GM12878 (cell line): ENCODE results near the gene SPAG16. TPM values are rescaled to one million over a fixed set of nuclear protein-coding genes. Genes with fewer than 3 reads are reported as not detected.

Source experiments
- ATAC-seq: fragments of 200-7000 bp; cut with Tn5 transposase; 3 replicates; pipeline ENCODE4 v1.9.1; 2020; ENCODE audit warnings: mild to moderate bottlenecking, moderate library complexity
- BruUV-seq: library from RNA; stranded (reverse); fragments of 400-500 nt; replicated peaks from 2 replicates; lab custom pipeline; 2021; lab: Mats Ljungman, UMichigan
- CTCF ChIA-PET: fragments of 300-600 bp; sonication (Branson Sonifier 250); formaldehyde crosslinking; extraction: SDS; loops from one replicate; lab custom pipeline; 2021; ENCODE audit warnings: inconsistent platforms; lab: Yijun Ruan, JAX
- POLR2A ChIA-PET: fragments of 350-600 bp; formaldehyde crosslinking; extraction: SDS; loops from one replicate; lab custom pipeline; 2021; ENCODE audit warnings: inconsistent platforms; lab: Charles Lee
- RAD21 ChIA-PET: fragments of 300-600 bp; sonication (Branson Sonifier 250); formaldehyde crosslinking; loops from one replicate; lab custom pipeline; 2023; ENCODE audit warnings: antibody characterized with exemption; ENCODE audit not compliant: unreplicated experiment; lab: Charles Lee
- SMC1A ChIA-PET: fragments of 300-600 bp; sonication (Branson Sonifier 250); formaldehyde crosslinking; loops from one replicate; lab custom pipeline; 2023; ENCODE audit not compliant: unreplicated experiment, uncharacterized antibody; lab: Charles Lee
- DNase-seq: peaks from one replicate; pipeline ENCODE4 v3.0.0-alpha.2; 2011; ENCODE audit warnings: low read depth, low spot score
- FAIRE-seq: peaks from 3 replicates; lab custom pipeline; 2011; peaks lifted over from hg19 to GRCh38; lab: Jason Lieb, UNC
- H2AFZ ChIP-seq: 2 replicates; pipeline ENCODE4 v1.6.0; 2011; ENCODE audit warnings: low read depth, low read length, control low read depth; ENCODE audit not compliant: control insufficient read depth
- H3K27ac ChIP-seq: 2 replicates; pipeline ENCODE4 v1.5.1; 2011; ENCODE audit warnings: control low read depth; ENCODE audit not compliant: control insufficient read depth, insufficient read depth
- H3K27me3 ChIP-seq, 2 experiments: replicated peaks in 1 of 2; 2 replicates each; pipeline versions ENCODE4 v1.6.0 to v1.6.1; 2011; ENCODE audit warnings: low read length in 1 of 2; ENCODE audit not compliant: control insufficient read depth in 2 of 2, insufficient read depth in 2 of 2
- H3K36me3 ChIP-seq, 2 experiments: 2 replicates each; pipeline ENCODE4 v1.5.1; 2011; ENCODE audit warnings: low read length in 1 of 2; ENCODE audit not compliant: control insufficient read depth in 2 of 2, insufficient read depth in 2 of 2
- H3K4me1 ChIP-seq: 2 replicates; pipeline ENCODE4 v1.6.1; 2011; ENCODE audit warnings: mild to moderate bottlenecking, low read length, moderate library complexity, mixed read lengths; ENCODE audit not compliant: control insufficient read depth, insufficient read depth
- H3K4me2 ChIP-seq: 2 replicates; pipeline ENCODE4 v1.6.0; 2011; ENCODE audit warnings: control low read depth; ENCODE audit not compliant: control insufficient read depth, insufficient read depth
- H3K4me3 ChIP-seq: fragments of 200-600 bp; sonication (generic); 2 replicates; pipeline ENCODE4 v1.5.1; 2016
- H3K79me2 ChIP-seq: 2 replicates; pipeline ENCODE4 v1.6.0; 2011; ENCODE audit warnings: low read length; ENCODE audit not compliant: control insufficient read depth, insufficient read depth
- H3K9ac ChIP-seq: 2 replicates; pipeline ENCODE4 v1.8.0; 2011; ENCODE audit warnings: low read length, control low read depth, mixed read lengths; ENCODE audit not compliant: control insufficient read depth, insufficient read depth
- H3K9me3 ChIP-seq: replicated peaks from 3 replicates; pipeline ENCODE4 v1.5.1; 2011; ENCODE audit warnings: mild to moderate bottlenecking, low read length; ENCODE audit not compliant: control insufficient read depth, insufficient read depth
- H4K20me1 ChIP-seq: 2 replicates; pipeline ENCODE4 v1.6.0; 2011; ENCODE audit not compliant: control insufficient read depth, insufficient read depth
- ASH2L ChIP-seq: fragments of 300-600, 200-600 bp; sonication (generic); IDR thresholded peaks from 2 replicates; pipeline ENCODE4 v1.6.1; 2017; ENCODE audit warnings: low read depth, mild to moderate bottlenecking, borderline replicate concordance
- CEBPB ChIP-seq, 2 experiments: fragments of 150-350 bp in 1 of 2; IDR thresholded peaks; 2 replicates each; pipeline ENCODE4 v1.6.1; 2012 to 2014; ENCODE audit warnings: low read depth in 2 of 2, low read length in 2 of 2, borderline replicate concordance in 1 of 2, inconsistent platforms in 1 of 2
- CHD2 ChIP-seq: IDR thresholded peaks from 2 replicates; pipeline ENCODE4 v1.6.1; 2011; ENCODE audit warnings: low read depth, low read length, improper control_type of control experiment, borderline replicate concordance
- EP300 ChIP-seq, 2 experiments: fragments of 150-350 bp in 1 of 2; IDR thresholded peaks; 2 replicates each; pipeline ENCODE4 v1.6.1; 2011 to 2012; ENCODE audit warnings: low read depth in 2 of 2, low read length in 2 of 2, borderline replicate concordance in 1 of 2, improper control_type of control experiment in 1 of 2, inconsistent platforms in 1 of 2; ENCODE audit not compliant: control insufficient read depth in 1 of 2
- KLF5 ChIP-seq: fragments of 450-650 bp; IDR thresholded peaks from 2 replicates; pipeline ENCODE4 v1.6.1; 2014; ENCODE audit warnings: mild to moderate bottlenecking; ENCODE audit not compliant: partially characterized antibody
- LARP7 ChIP-seq: fragments of 450-650 bp; IDR thresholded peaks from 2 replicates; pipeline ENCODE4 v1.6.1; 2017; ENCODE audit warnings: mild to moderate bottlenecking
- MTA3 ChIP-seq: IDR thresholded peaks from 2 replicates; pipeline ENCODE4 v1.6.1; 2012; ENCODE audit warnings: low read length, inconsistent platforms, borderline replicate concordance
- PAX5 ChIP-seq: IDR thresholded peaks from 2 replicates; pipeline ENCODE4 v1.6.1; 2011; ENCODE audit warnings: low read depth, low read length, borderline replicate concordance
- PML ChIP-seq: IDR thresholded peaks from 2 replicates; pipeline ENCODE4 v1.6.1; 2012; ENCODE audit warnings: low read length, inconsistent platforms
- POLR2AphosphoS2 ChIP-seq: IDR thresholded peaks from 2 replicates; pipeline ENCODE4 v1.6.1; 2011; ENCODE audit warnings: low read depth, mild to moderate bottlenecking, low read length, improper control_type of control experiment, moderate library complexity
- TBL1XR1 ChIP-seq: IDR thresholded peaks from 2 replicates; pipeline ENCODE4 v1.6.1; 2012; ENCODE audit warnings: low read depth, low read length, improper control_type of control experiment
- WRNIP1 ChIP-seq: IDR thresholded peaks from 2 replicates; pipeline ENCODE4 v1.6.1; 2011; ENCODE audit warnings: low read depth, low read length, improper control_type of control experiment, borderline replicate concordance
- ZBTB4 ChIP-seq: fragments of 450-650 bp; formaldehyde crosslinking; IDR thresholded peaks from 2 replicates; pipeline ENCODE4 v1.4.0; 2022; ENCODE audit warnings: mild to moderate bottlenecking, moderate library complexity
- ZNF274 ChIP-seq: IDR thresholded peaks from one replicate; pipeline ENCODE4 v1.8.0; 2011; ENCODE audit not compliant: insufficient read length, insufficient read depth
- ZZZ3 ChIP-seq: IDR thresholded peaks from 2 replicates; pipeline ENCODE4 v1.6.1; 2011; ENCODE audit warnings: low read depth; ENCODE audit not compliant: control insufficient read depth, insufficient read length
- WGBS: methylation state at CpG from one replicate; pipeline ENCODE4 v1.1.6; 2016; ENCODE audit warnings: low lambda C conversion rate; ENCODE audit not compliant: insufficient replicate concordance, insufficient coverage; ENCODE audit errors: missing lambda C conversion rate; 5-methylcytosine and 5-hydroxymethylcytosine counted together
- in situ Hi-C: fragments of 300-500 bp; cut with MboI; formaldehyde crosslinking; loops from 9 replicates; pipeline ENCODE4 v1.14.3; 2018; ENCODE audit warnings: mixed read lengths
- intact Hi-C: fragments of 100-400 bp; cut with micrococcal nuclease; formaldehyde crosslinking; loops from one replicate; pipeline ENCODE4 v1.14.2; 2022; ENCODE audit not compliant: unreplicated experiment
- polyA plus RNA-seq, 11 experiments: library from polyadenylated mRNA; depleted of rRNA in 4 of 11; unstranded in 6 of 11; stranded (reverse) in 5 of 11; fragments of >200 nt; fragmentation: Nextera tagmentation in 4 of 11; fragmentation: Illumina TruSeq in 1 of 11; extraction: Ambion mirVana in 4 of 11; extraction: Trizol in 1 of 11; gene quantifications; 1 replicate in 1 of 11; 2 replicates in 10 of 11; pipeline versions ENCODE4 v1.2.1 to v1.2.3, GENCODE V29; 2011 to 2016; ENCODE audit warnings: inconsistent platforms in 2 of 11, missing spikeins in 2 of 11, low read depth in 1 of 11
- total RNA-seq, 4 experiments: library from RNA; depleted of rRNA in 3 of 4; stranded (reverse); fragments of >200 nt in 3 of 4; fragmentation: Illumina TruSeq in 1 of 4; extraction: Trizol in 1 of 4; gene quantifications; 2 replicates each; pipeline versions ENCODE4 v1.2.1 to v1.2.3, GENCODE V29; 2013 to 2021
- TF ChIP-seq, protein P1 (sequence below): IDR thresholded peaks from 2 replicates; pipeline ENCODE4 v1.6.1; 2012; ENCODE audit warnings: low read depth, low read length, improper control_type of control experiment
- TF ChIP-seq, protein P2 (sequence below): fragments of 450-650 bp; IDR thresholded peaks from 2 replicates; pipeline ENCODE4 v1.6.1; 2017; ENCODE audit warnings: mild to moderate bottlenecking, low read depth, inconsistent platforms; ENCODE audit not compliant: poor library complexity, severe bottlenecking

SPAG16 gene
- total and polyA plus RNA-seq, 10 of the 15 experiments (the other 5 are each of a cell fraction or from before 2014, with no cell fraction given): 6.0 to 25.0 (median 15.2) TPM

DNA sequence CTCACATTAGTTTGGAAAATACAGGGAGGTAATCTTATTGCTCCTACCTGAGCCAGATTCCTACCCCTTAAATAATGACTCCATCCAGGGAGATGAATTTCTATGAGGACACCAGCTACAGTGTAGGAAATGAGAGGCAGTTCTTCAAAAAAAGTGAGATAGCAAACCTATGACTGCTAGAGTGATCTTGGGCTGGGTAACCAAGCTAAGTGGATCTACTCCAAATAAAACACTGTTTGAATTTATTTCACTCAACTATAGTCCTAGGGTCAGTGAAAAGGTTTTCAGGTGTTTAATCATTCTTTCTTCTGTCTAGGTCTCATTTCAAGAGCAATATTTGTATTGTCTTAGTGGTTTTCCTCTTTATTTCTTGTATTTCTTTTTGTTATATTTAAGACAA is 854.5 kb downstream of the SPAG16 start (continued):
- TF ChIP-seq WRNIP1: no peak
- TF ChIP-seq MTA3: no peak
- no peak for TF ChIP-seq KLF5
- no peak for TF ChIP-seq POLR2AphosphoS2
- no peak for TF ChIP-seq TBL1XR1
- TF ChIP-seq EP300 (IDR thresholded peaks at IDR 0.05; ENCODE audit: borderline replicate concordance in 1 of 2, control insufficient read depth in 1 of 2, low read depth in 2 of 2, low read length in 2 of 2): no peak
- TF ChIP-seq PAX5: no peak
- TF ChIP-seq CHD2: no peak
- no peak for TF ChIP-seq PML
- TF ChIP-seq ZNF274: no peak
- no peak for TF ChIP-seq CEBPB (IDR thresholded peaks at IDR 0.05; ENCODE audit: borderline replicate concordance in 1 of 2, low read depth in 2 of 2, low read length in 2 of 2)
- TF ChIP-seq LARP7: no peak
- TF ChIP-seq, protein P1, sequence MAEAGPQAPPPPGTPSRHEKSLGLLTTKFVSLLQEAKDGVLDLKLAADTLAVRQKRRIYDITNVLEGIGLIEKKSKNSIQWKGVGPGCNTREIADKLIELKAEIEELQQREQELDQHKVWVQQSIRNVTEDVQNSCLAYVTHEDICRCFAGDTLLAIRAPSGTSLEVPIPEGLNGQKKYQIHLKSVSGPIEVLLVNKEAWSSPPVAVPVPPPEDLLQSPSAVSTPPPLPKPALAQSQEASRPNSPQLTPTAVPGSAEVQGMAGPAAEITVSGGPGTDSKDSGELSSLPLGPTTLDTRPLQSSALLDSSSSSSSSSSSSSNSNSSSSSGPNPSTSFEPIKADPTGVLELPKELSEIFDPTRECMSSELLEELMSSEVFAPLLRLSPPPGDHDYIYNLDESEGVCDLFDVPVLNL: no peak

- Histone ChIP-seq H3K4me3 (no peak overlapping the region), H4K20me1 (no peaks in the 10 kb centered on the region), H3K4me1 (no peaks in the 10 kb centered on the region), H3K9me3 (no peaks in the 10 kb centered on the region), H3K27ac (no peak overlapping the region), H3K36me3 (no peaks in the 10 kb centered on the region), H3K4me2 (no peak overlapping the region), H3K27me3 (no peaks in the 10 kb centered on the region), H3K79me2 (no peaks in the 10 kb centered on the region), H3K9ac (no peak overlapping the region), H2AFZ (no peak overlapping the region)
- no peak for DNase-seq
- RAD21 ChIA-PET: no interaction called here
- FAIRE-seq: no peak
- ATAC-seq: no peak
- SMC1A ChIA-PET: interaction anchor here (0.6 to 1.5 kb wide), 3 partner anchors 37 to 1571 kb away, joined by 3 read pairs; no protein-coding TSS in a partner anchor
- POLR2A ChIA-PET: no interaction called here
- intact Hi-C loops (no loop called here), in situ Hi-C loops (no loop called here)
- BruUV-seq: no TSS peak
- CTCF ChIA-PET: no interaction called here
- WGBS: 43% methylated on average over 3 of the region's 3 CpGs
- TF ChIP-seq ASH2L (no peak), ZZZ3 (no peak), LARP7 (no peak), ZBTB4 (CRISPR knock-in tag) (no peak)
- TF ChIP-seq, protein P2, sequence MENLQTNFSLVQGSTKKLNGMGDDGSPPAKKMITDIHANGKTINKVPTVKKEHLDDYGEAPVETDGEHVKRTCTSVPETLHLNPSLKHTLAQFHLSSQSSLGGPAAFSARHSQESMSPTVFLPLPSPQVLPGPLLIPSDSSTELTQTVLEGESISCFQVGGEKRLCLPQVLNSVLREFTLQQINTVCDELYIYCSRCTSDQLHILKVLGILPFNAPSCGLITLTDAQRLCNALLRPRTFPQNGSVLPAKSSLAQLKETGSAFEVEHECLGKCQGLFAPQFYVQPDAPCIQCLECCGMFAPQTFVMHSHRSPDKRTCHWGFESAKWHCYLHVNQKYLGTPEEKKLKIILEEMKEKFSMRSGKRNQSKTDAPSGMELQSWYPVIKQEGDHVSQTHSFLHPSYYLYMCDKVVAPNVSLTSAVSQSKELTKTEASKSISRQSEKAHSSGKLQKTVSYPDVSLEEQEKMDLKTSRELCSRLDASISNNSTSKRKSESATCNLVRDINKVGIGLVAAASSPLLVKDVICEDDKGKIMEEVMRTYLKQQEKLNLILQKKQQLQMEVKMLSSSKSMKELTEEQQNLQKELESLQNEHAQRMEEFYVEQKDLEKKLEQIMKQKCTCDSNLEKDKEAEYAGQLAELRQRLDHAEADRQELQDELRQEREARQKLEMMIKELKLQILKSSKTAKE: no peak
Measured at GRCh38 chr2:214139630-214140284, 855.5 kb downstream of the SPAG16 start.
